Activated naive CD4-positive, alpha-beta T cell treated with Interleukin-2 at 50 U/mL for 16 hours (primary cell): ENCODE data around the gene RAD51AP1.

Experiments used
- DNase-seq: peaks from one replicate; pipeline ENCODE4 v3.0.0-alpha.2; 2020

RAD51AP1 gene

DNA sequence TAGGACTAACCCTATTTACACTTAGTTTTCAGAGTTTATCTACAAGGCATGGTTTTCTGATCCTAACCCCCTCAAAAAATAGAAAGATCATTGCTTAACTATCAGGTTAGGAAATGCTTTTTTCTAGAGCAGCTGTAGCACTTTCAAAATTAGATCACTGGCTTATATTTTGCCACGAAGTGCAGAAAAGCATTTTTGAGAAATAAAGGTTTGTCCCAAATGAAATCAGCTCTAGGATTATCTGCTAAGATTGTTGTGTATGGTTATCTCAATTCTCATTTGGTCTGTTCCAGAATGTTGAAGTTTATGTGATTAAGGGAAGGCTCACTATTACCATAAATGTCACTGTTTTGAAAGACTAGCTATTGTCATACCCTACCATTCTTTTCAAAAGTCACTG is 13.5 kb downstream of the RAD51AP1 start:
- no peak for DNase-seq

GRCh38 chr12:4553943-4554342 is 15.3 kb downstream of the RAD51AP1 start:
- DNase-seq: no peak

GRCh38 chr12:4555804-4556203 is 17.1 kb downstream of the RAD51AP1 start:
- DNase-seq: no peak

GRCh38 chr12:4556735-4557530 is 18.2 kb downstream of the RAD51AP1 start:
- DNase-seq: no peak

DNA sequence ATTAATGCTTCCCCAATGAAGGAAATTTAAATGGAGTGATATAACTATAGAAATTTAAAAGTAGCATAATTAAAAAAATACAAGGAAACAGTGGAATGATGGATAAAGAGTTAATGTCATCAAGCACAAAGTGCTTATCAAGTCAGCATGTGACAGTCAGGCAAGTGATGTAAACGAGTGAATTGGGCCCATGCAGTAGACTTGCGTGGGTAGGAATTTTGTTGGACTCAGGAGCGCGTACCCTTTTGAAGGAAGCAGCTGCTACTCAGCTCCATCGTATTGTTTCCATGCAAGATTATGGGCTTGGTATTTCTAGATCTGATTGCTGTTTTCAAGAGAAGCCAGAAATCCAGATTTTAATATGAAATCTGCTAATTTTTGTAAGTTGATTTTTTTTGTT is 18.9 kb downstream of the RAD51AP1 start:
- no peak for DNase-seq

- no peak for DNase-seq
Measured at GRCh38 chr12:4558171-4558570, 19.5 kb downstream of the RAD51AP1 start.

DNA sequence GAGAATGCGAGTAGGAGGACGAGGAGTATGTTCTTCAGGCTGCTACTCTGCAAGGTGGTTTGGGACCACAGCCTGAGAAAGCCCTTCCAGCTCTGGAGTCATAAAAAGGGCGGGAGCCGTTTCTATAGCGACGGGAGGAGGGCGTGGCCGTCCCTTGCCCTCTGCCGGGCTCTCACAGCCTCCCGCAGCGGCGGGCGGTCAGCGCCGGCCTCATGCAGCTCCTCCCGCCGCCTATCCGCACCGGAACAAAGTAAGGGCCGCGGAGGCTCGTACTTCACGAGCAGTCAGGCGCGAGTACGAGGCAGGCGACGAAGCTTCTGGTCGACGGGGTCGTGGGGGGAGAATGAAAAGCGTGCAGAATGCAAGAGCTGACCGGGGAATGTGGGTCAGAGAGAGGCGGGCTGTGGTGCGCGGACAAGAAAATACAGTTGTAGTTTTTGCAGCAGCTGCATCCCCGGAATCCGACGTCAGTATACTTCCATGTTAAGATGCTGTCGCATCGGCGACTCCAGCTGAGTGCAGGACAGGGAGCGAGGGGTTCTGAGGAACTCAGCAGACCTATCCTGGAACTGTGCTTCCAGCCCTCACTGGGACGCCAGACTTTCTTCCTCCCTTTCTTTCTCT is 23.5 kb downstream of the RAD51AP1 start, which contains the start of gene DYRK4:
Gene DYRK4 (plus strand): TSS at position 175 of the 624 bp plus-strand sequence. CDS start 38 bp downstream, at position 213.
- DNase-seq: no peak

GRCh38 chr12:4563336-4563735 is 24.6 kb downstream of the RAD51AP1 start:
- DNase-seq: no peak

DNA sequence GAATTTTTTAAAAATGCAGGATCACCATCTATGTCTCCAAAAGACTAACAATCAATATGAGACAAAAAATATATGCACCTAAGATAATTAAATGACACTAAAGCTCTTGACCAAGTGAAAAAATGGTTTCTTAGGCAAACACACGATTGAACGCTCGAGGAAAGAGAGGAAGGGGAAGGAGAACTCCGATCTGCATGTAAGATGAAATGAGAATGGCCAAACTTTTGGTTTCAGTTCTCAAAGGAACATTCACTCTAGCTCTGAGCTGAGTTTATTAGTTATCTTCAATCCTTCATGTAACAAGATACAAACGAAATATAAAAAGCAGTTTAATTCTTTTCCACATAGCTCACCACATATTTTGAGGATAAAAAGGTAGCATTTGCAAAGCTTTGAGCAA is 26.1 kb downstream of the RAD51AP1 start:
- DNase-seq: no peak

- no peak for DNase-seq
Measured at GRCh38 chr12:4566474-4566873, 27.8 kb downstream of the RAD51AP1 start.

DNA sequence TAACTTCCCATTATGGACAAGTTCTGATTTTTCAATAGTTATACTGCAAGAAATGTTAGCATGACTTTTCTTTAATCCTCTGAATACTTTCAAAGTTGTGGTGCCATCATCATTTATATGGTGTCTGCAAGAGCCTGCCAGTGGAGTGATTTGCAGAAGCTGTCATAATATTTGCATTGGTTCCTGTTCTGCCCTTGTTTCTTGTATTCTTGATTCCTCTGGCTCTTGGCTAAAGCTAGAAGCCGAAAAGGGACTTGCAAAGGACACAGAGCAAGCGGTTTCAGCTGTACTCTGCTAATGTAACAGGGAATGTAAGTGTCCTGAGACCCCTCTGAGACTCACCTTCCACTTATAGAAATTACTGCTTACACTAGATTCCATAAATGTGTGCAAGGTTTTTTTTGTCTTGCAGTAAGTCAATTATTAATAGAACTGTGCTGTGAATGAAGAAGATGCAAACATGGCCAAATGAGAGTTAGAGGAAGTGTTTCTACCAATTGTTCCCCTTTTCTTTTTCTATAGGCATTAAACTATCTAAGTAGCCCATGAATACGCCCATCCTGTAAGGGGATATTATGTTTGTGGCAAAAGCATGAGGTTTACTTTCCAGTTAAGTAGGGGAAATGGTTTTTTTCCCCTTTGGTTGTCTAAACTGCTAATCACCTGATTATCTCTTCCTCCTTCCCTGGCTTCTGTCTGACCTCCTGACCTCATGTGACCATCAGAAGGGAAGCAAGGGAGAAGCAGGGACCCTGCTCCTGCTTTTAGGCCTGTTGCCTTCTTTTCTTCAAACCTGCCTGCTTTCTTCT is 28.6 kb downstream of the RAD51AP1 start:
- DNase-seq: no peak

GRCh38 chr12:4569261-4569660 is 30.6 kb downstream of the RAD51AP1 start:
- no peak for DNase-seq

- no peak for DNase-seq
Measured at GRCh38 chr12:4572680-4573079, 34.0 kb downstream of the RAD51AP1 start.

DNA sequence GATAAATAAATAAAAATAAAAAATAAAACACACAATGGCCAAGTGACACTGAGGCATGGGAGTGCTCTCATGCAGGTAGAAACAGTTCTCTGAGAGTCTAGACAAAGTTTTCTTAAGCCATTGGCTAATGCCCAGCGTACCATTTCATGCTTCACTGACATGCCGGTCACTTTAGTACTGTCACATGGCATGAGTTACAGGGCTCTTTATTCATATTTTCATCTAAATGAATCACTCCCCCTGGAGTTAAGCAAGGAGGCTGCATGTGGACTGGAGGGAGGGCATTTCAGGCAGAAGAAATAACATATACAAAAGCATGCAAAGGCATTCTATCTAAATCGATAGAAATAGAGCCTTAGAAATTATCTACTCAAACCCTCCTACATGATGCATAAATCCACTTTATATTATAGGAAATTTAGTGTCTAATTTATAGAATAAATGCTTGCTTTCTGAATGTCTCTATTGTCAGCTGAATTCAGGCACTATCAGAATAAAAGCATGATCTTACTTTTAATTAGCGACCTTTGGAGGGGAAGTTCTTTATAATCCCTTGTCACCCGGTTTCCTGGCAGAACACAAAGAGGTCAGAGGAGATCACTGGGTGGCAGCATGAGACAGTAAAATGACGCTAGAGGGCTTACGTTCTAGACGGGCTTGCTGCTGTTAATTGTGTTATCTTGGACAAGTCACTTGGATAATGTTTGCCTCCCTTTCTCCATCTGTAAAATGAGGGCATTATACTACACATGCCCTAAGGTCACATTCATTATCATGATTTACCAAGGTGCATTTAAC is 40.8 kb downstream of the RAD51AP1 start:
- DNase-seq: no peak

- DNase-seq: no peak
Measured at GRCh38 chr12:4580281-4580688, 41.6 kb downstream of the RAD51AP1 start.

GRCh38 chr12:4584281-4584680 is 45.6 kb downstream of the RAD51AP1 start:
- no peak for DNase-seq

- no peak for DNase-seq
Measured at GRCh38 chr12:4584896-4585295, 46.2 kb downstream of the RAD51AP1 start.

- DNase-seq: no peak
Measured at GRCh38 chr12:4586500-4586899, 47.8 kb downstream of the RAD51AP1 start.

DNA sequence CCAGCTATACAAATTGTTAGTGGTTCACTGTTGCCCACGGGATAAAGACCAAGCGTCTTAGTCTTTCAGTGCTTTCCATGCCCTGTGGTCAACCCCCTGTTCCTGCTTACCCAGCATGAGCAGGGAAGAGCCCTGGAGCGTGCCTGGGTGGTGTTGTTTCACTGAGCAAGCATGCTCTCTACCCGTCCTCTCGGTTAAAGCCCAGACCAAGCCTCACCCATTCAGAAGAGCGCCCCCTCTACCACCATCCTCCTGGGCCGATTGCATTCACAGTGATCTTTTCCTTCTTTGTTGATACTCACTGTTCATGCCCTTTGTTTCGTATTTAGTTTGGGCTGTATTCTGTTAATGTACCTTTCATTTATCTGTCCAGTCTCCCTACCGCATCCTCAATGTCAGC is 48.4 kb downstream of the RAD51AP1 start:
- no peak for DNase-seq

- no peak for DNase-seq
Measured at GRCh38 chr12:4588916-4589315, 50.2 kb downstream of the RAD51AP1 start.

DNA sequence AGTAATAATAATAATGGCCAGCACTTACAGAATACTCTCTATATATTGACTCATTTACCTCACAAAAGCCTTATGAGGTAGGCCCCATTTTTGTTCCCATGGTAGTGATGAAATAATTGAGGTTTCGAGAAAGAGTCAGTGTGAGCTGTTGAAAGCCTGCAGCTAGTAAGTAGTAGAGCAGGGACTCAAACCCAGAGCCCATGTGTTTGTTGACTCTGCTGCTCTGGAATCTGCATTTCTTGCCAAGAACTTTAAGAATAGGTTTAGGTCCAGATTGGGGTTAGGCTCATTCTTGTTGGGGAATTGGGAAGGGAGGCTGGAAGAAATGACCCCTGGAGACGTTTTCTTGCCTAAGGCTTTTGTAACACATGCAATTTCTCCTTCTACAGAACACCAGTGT is 51.3 kb downstream of the RAD51AP1 start:
- DNase-seq: no peak

DNA sequence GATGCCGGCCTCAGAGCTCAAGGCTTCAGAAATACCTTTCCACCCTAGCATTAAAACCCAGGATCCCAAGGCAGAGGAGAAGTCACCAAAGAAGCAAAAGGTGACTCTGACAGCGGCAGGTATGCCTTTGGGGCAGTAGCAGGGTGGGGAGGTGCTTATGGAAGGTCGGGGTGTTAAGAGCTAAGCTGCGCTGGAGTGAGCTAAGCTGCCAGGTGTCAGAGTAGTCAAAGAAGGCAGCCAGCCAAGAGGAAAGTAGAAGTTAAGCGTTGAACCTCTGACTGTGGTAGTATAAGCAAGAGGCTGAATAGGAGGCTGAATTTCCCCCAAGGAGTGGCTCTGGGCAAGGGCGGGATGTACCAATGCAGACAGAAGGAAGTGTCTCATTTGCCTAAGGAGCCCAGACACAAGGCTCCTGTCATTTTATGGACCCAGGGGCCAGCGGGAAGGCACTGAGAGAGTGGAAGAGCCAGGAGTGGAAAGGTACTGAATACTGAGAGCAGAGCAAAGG is 52.5 kb downstream of the RAD51AP1 start:
- no peak for DNase-seq

DNA sequence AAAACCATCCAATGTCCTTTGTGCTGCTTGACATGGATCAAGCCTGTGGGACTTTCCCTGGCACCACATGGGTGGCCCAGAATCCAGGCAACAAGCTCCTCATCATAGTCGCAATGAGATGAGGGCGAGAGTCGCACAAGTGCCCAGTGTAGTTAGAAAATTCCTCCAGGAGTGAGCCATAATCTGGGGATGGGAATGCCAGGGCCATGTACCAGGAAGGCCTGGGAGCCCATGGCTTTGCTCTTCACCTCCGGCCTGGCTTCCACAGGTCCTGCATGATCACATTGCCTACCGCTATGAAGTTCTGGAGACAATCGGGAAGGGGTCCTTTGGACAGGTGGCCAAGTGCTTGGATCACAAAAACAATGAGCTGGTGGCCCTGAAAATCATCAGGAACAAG is 57.2 kb downstream of the RAD51AP1 start:
- no peak for DNase-seq
